IPS-15b (cell line): ENCODE results near the gene ASNSD1.

Experiments used
- H3K27me3 ChIP-seq: one replicate; pipeline ENCODE4 v1.6.1; 2013; ENCODE audit warnings: low read length; ENCODE audit not compliant: control insufficient read depth, insufficient read depth
- H3K36me3 ChIP-seq: one replicate; pipeline ENCODE4 v1.6.1; 2013; ENCODE audit warnings: low read length; ENCODE audit not compliant: control insufficient read depth, insufficient read depth
- H3K4me1 ChIP-seq: one replicate; pipeline ENCODE4 v1.6.1; 2013; ENCODE audit warnings: mild to moderate bottlenecking, low read length; ENCODE audit not compliant: control insufficient read depth, insufficient read depth
- H3K4me3 ChIP-seq: one replicate; pipeline ENCODE4 v1.5.1; 2013; ENCODE audit warnings: low read depth, low read length
- H3K9ac ChIP-seq: one replicate; pipeline ENCODE4 v1.6.1; 2013; ENCODE audit warnings: low read depth, mild to moderate bottlenecking, low read length
- H3K9me3 ChIP-seq: one replicate; pipeline ENCODE4 v1.6.1; 2013; ENCODE audit warnings: mild to moderate bottlenecking, low read length; ENCODE audit not compliant: control insufficient read depth, insufficient read depth

ASNSD1 gene

GRCh38 chr2:189629531-189630453, 31.5 kb upstream of the ASNSD1 start:
- H3K36me3 ChIP-seq: no peaks in the 10 kb centered on the region

GRCh38 chr2:189631849-189632248, 29.4 kb upstream of the ASNSD1 start:
- no peaks in the 10 kb centered on the region for H3K36me3 ChIP-seq
- no peaks in the 10 kb centered on the region for H3K27me3 ChIP-seq
- H3K9ac ChIP-seq: no peak overlapping the region
- H3K9me3 ChIP-seq: no peaks in the 10 kb centered on the region
- H3K4me1 ChIP-seq: no peaks in the 10 kb centered on the region
- no peak overlapping the region for H3K4me3 ChIP-seq

More at GRCh38 chr2:189629531-189630453, 31.5 kb upstream of the ASNSD1 start:
- H3K27me3 ChIP-seq: no peaks in the 10 kb centered on the region
- H3K4me1 ChIP-seq: no peaks in the 10 kb centered on the region
- H3K9me3 ChIP-seq: no peaks in the 10 kb centered on the region
- no peak overlapping the region for H3K4me3 ChIP-seq
- H3K9ac ChIP-seq: no peak overlapping the region

GRCh38 chr2:189633392-189633811, 27.9 kb upstream of the ASNSD1 start:
- no peaks in the 10 kb centered on the region for H3K4me1 ChIP-seq

GRCh38 chr2:189635353-189635752, 25.9 kb upstream of the ASNSD1 start:
- H3K27me3 ChIP-seq: no peaks in the 10 kb centered on the region
- no peak overlapping the region for H3K9ac ChIP-seq
- H3K4me1 ChIP-seq: no peaks in the 10 kb centered on the region
- no peaks in the 10 kb centered on the region for H3K9me3 ChIP-seq
- H3K4me3 ChIP-seq: no peak overlapping the region
- H3K36me3 ChIP-seq: no peaks in the 10 kb centered on the region

More at GRCh38 chr2:189633392-189633811, 27.9 kb upstream of the ASNSD1 start:
- Histone ChIP-seq H3K4me3 (peak overlapping the region; percentile 11), H3K36me3 (no peaks in the 10 kb centered on the region), H3K9me3 (no peaks in the 10 kb centered on the region), H3K9ac (no peak overlapping the region), H3K27me3 (no peaks in the 10 kb centered on the region)

- H3K4me3 ChIP-seq: no peak overlapping the region
- no peaks in the 10 kb centered on the region for H3K9me3 ChIP-seq
- H3K4me1 ChIP-seq: peaks cover 3% of the 10 kb centered on the region
- no peaks in the 10 kb centered on the region for H3K27me3 ChIP-seq
- H3K9ac ChIP-seq: no peak overlapping the region
- H3K36me3 ChIP-seq: no peaks in the 10 kb centered on the region
Observed at GRCh38 chr2:189638301-189639006, 22.8 kb upstream of the ASNSD1 start.

GRCh38 chr2:189639007-189639609, 22.2 kb upstream of the ASNSD1 start:
- Histone ChIP-seq H3K27me3 (no peaks in the 10 kb centered on the region), H3K4me1 (peaks cover 3% of the 10 kb centered on the region), H3K4me3 (no peak overlapping the region), H3K36me3 (no peaks in the 10 kb centered on the region), H3K9ac (no peak overlapping the region), H3K9me3 (no peaks in the 10 kb centered on the region)

- Histone ChIP-seq H3K9me3 (no peaks in the 10 kb centered on the region), H3K27me3 (no peaks in the 10 kb centered on the region), H3K36me3 (no peaks in the 10 kb centered on the region), H3K4me3 (no peak overlapping the region), H3K4me1 (peaks cover 3% of the 10 kb centered on the region), H3K9ac (no peak overlapping the region)
Observed at GRCh38 chr2:189641002-189641401, 20.3 kb upstream of the ASNSD1 start.

GRCh38 chr2:189641590-189641989, 19.7 kb upstream of the ASNSD1 start:
- H3K27me3 ChIP-seq: no peaks in the 10 kb centered on the region

GRCh38 chr2:189646521-189646920, 14.7 kb upstream of the ASNSD1 start:
- no peaks in the 10 kb centered on the region for H3K4me1 ChIP-seq
- H3K9me3 ChIP-seq: no peaks in the 10 kb centered on the region
- H3K9ac ChIP-seq: no peak overlapping the region
- no peaks in the 10 kb centered on the region for H3K27me3 ChIP-seq
- H3K4me3 ChIP-seq: no peak overlapping the region
- no peaks in the 10 kb centered on the region for H3K36me3 ChIP-seq

More at GRCh38 chr2:189641590-189641989, 19.7 kb upstream of the ASNSD1 start:
- no peaks in the 10 kb centered on the region for H3K9me3 ChIP-seq
- H3K4me3 ChIP-seq: no peak overlapping the region
- H3K36me3 ChIP-seq: no peaks in the 10 kb centered on the region
- H3K4me1 ChIP-seq: peaks cover 3% of the 10 kb centered on the region
- H3K9ac ChIP-seq: no peak overlapping the region

- Histone ChIP-seq H3K27me3 (no peaks in the 10 kb centered on the region), H3K9me3 (no peaks in the 10 kb centered on the region), H3K36me3 (no peaks in the 10 kb centered on the region), H3K4me3 (no peak overlapping the region), H3K9ac (no peak overlapping the region), H3K4me1 (no peaks in the 10 kb centered on the region)
Observed at GRCh38 chr2:189648846-189649509, 12.3 kb upstream of the ASNSD1 start.

GRCh38 chr2:189651284-189651683, 10.0 kb upstream of the ASNSD1 start:
- Histone ChIP-seq H3K27me3 (no peaks in the 10 kb centered on the region), H3K9me3 (no peaks in the 10 kb centered on the region), H3K4me1 (no peaks in the 10 kb centered on the region), H3K9ac (no peak overlapping the region), H3K4me3 (no peak overlapping the region), H3K36me3 (no peaks in the 10 kb centered on the region)
